ENCODE measurements around the gene TMEM50B. TPM values are rescaled to one million over a fixed set of nuclear protein-coding genes. Genes with fewer than 3 reads are reported as not detected.

TMEM50B gene
- total and polyA plus RNA-seq, 2 of the 8 experiments (the other 6 are each of a cell fraction or from before 2014, with no cell fraction given): 16.8 to 20.5 TPM

GRCh38 chr21:33427051-33427450 lies 52.7 kb downstream of the TMEM50B start:
- Histone ChIP-seq H3K4me3 (ENCODE audit: extremely low read depth in 1 of 4, insufficient read depth in 2 of 4, low read depth in 3 of 4, low read length in 4 of 4) (no peak overlapping the region), H3K23me2 (ENCODE audit: low read depth, low read length) (no peaks in the 10 kb centered on the region), H3K27ac (ENCODE audit: low read depth, low read length) (no peak overlapping the region), H2BK20ac (ENCODE audit: low read length) (no peak overlapping the region), H4K8ac (ENCODE audit: extremely low read depth, insufficient read depth, low read length) (no peak overlapping the region), H3K9me3 (ENCODE audit: insufficient read depth in 2 of 2, low read depth in 1 of 2, low read length in 1 of 2) (no peaks in the 10 kb centered on the region), H3K23ac (ENCODE audit: insufficient read length) (no peak overlapping the region), H3K56ac (replicated peaks; ENCODE audit: insufficient read length, low read depth, low read length) (no peak overlapping the region), H3K27me3 (replicated peaks in 1 of 4; ENCODE audit: control insufficient read depth in 3 of 4, extremely low read depth in 1 of 4, insufficient read depth in 3 of 4, low read length in 3 of 4) (no peaks in the 10 kb centered on the region), H3K4me1 (replicated peaks in 1 of 4; ENCODE audit: control insufficient read depth in 3 of 4, insufficient read depth in 4 of 4, low read length in 3 of 4) (no peaks in the 10 kb centered on the region), H4K91ac (replicated peaks; ENCODE audit: insufficient read length, low read length) (no peak overlapping the region), H2BK15ac (ENCODE audit: low read length) (no peak overlapping the region), H3K79me1 (ENCODE audit: low read depth, low read length) (no peaks in the 10 kb centered on the region), H2AFZ (ENCODE audit: low read length) (no peak overlapping the region), H2AK5ac (ENCODE audit: low read depth, low read length) (no peak overlapping the region), H3K36me3 (ENCODE audit: control insufficient read depth in 2 of 4, insufficient read depth in 4 of 4, low read length in 3 of 4) (peaks cover 7 to 40% (median 32%) of the 10 kb centered on the region in 4 experiments; a peak in 7 of 8 replicates), H3K14ac (ENCODE audit: insufficient read length) (no peak overlapping the region), H3K4ac (replicated peaks; ENCODE audit: insufficient read length, low read depth, low read length) (no peak overlapping the region), H2BK12ac (ENCODE audit: low read depth, low read length) (no peak overlapping the region), H2BK120ac (replicated peaks; ENCODE audit: low read depth, low read length) (no peak overlapping the region), H3K18ac (ENCODE audit: extremely low read depth, low read length) (no peak overlapping the region), H3K79me2 (ENCODE audit: control insufficient read depth in 1 of 2, insufficient read depth in 2 of 2, low read length in 2 of 2) (no peaks in the 10 kb centered on the region), H2BK5ac (ENCODE audit: low read depth, low read length) (no peak overlapping the region), H4K5ac (ENCODE audit: insufficient read length, low read depth, low read length) (no peak overlapping the region), H3K4me2 (ENCODE audit: insufficient read depth in 1 of 2, low read depth in 2 of 2, low read length in 2 of 2) (no peak overlapping the region), H3K9ac (replicated peaks in 1 of 4; ENCODE audit: extremely low read depth in 1 of 4, low read depth in 3 of 4, low read length in 3 of 4) (no peak overlapping the region), H4K20me1 (replicated peaks in 1 of 2; ENCODE audit: control insufficient read depth in 1 of 2, insufficient read depth in 2 of 2, low read length in 2 of 2) (peaks cover 0 to 2% of the 10 kb centered on the region in 2 experiments)
- 89% methylated on average over 7 of the region's 7 CpGs; no CpG with 5 or more reads in 1 of the 2 experiments for WGBS, 2 experiments (ENCODE audit: extremely low coverage in 1 of 2, insufficient coverage in 1 of 2, insufficient read length in 1 of 2, insufficient replicate concordance in 2 of 2, low coverage in 1 of 2, low lambda C conversion rate in 2 of 2, missing lambda C conversion rate in 1 of 2)
- CTCF ChIA-PET (ENCODE audit: partially characterized antibody): interaction anchor here (0.9 kb wide), 1 partner anchor 17 kb away, joined by 3 read pairs; no protein-coding TSS in a partner anchor
- no peak for DNase-seq (ENCODE audit: low read depth in 1 of 2, low spot score in 2 of 2)
- TF ChIP-seq MAFK (IDR thresholded peaks at IDR 0.05; ENCODE audit: low read depth, low read length) (no peak), POLR2AphosphoS5 (IDR thresholded peaks at IDR 0.05; ENCODE audit: low read depth, low read length) (no peak), KDM5A (IDR thresholded peaks at IDR 0.05; ENCODE audit: low read length) (no peak), EGR1 (IDR thresholded peaks at IDR 0.05; ENCODE audit: borderline replicate concordance, low read depth, low read length) (no peak), TCF12 (IDR thresholded peaks at IDR 0.05; ENCODE audit: low read depth, low read length) (no peak)
- FAIRE-seq: no peak
- POLR2A ChIA-PET (ENCODE audit: partially characterized antibody): interaction anchor here (0.7 kb wide), 1 partner anchor 66 kb away, joined by 4 read pairs; no protein-coding TSS in a partner anchor
